NCI-H1436 (cell line): Measurements from ENCODE around the gene SUGP1.

Experiments used
- DNase-seq: peaks from one replicate; lab custom pipeline; 2025; lab: John Stamatoyannopoulos, UW

SUGP1 gene

DNA sequence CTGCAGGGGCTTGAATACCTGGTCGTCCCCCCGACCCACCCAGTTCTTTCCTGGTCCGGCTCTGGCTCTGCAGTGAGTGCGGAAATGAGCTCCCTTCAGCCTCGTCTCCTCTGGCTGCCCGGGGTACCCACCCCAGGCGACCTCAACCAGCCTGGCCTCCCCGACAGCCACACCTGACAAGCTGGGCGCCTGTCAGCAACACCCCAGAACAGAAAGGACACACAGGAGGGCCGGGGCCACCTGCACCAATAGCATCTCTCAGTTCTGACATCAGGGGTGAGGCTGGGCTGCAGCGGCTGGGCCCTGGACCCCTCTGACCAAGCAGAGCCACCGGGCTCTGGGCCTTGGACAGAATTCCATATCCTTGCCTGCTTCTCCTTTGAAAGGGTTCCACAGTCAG lies 19.7 kb downstream of the SUGP1 start:
- no peak for DNase-seq

DNA sequence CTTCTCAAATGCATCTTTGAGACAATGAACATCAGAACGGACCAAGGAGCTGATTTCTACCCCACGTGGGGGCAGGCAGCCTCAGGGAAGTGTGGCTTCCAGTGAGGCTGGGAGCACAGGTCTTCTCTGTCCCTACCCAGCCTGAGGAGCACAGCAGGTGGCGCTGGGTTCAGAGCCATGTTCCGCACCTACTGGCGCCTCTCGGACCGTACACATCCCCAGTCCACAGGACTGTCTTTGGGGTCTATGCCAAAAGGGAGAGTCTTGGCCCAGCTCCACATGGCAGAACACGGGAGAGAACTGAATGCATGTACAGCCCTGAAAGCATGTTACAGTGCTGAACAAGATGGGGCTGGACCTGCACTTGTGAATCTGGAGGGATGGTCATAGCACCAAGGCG lies 22.6 kb downstream of the SUGP1 start:
- no peak for DNase-seq

DNA sequence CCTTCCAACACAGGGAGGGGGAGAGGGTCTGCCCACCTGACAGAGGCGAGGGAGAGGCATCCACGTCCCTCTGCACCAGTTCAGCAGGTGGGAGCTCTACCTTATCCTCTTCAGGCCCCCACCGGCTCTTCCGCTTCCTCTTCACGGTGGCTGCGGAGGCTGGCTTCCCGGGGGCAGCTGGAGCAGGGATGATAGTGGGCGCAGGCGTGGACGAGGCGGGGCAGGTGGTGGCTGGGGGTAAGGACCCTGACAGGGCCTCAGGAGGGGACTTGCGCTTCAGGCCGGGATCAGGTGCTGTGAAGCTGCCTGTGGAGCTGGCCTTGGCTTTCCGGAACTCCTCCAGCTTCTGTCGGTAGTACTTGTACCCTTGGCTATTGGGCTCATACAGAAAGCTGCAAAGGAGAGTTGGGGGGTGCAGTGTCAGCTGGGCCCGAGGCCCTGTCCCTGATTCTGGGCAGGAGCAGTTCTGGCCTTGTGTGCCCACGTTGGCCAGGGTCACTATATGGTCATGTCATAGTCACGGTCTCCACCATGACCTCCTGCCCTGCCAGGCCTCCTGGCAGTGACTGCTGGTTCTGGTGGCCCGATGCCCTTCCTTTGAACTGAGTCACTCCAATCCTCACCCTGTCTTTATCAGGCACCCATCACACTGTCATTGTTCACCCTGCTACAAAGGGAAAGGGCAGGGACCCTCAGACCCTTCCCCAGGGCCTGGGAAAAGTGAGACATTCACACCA lies 23.2 kb downstream of the SUGP1 start:
- DNase-seq, result no peak

DNA sequence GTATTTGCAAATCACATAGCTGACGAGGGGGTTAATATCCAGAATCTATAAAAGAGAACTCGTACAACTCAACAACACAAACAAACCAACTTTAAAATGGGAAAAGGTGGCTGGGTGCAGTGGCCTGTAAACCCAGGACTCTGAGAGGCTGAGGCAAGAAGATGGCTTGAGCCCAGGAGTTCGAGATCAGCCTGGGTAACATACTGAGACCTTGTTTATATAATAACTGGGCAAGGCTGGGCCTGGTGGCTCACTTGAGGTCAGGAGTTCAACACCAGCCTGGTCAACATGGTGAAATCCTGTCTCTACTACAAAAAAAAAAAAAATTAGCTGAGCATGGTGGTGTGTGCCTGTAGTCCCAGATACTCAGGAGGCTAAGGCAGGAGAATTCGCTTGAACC lies 25.4 kb downstream of the SUGP1 start:
- no peak for DNase-seq

DNA sequence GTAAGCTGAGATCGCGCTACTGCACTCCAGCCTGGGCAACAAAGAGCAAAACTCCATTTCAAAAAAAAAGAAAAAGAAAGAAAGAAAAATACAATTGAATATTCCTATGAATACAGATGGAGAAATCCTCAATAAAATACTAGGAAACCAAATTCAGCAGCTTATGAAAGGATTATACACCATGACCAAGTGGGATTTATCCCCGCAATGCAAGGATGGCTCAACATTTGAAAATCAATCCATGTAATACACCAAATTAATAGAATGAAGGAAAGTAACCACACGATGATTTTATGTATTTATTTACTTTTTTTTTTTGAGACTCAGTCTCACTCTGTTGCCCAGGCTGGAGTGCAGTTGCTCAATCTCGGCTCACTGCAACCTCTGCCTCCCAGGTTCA lies 27.7 kb downstream of the SUGP1 start:
- no peak for DNase-seq

DNA sequence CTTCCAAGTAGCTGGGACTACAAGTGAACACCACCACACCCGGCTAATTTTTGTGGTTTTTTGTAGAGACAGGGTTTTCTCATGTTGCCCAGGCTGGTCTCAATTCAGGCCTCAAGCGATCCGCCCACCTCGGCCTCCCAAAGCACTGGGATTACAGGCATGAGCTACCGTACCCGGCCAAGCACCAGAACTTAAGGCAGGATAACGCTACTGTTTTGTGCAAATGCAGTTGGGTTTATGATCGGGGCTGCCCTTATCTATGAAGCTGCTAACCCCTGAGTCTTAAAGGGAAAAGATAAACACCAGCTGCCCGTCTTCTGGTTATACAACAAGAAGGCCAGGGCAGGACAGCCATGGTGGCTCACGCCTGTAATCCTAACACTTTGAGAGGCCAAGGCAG lies 34.6 kb downstream of the SUGP1 start:
- no peak for DNase-seq

DNA sequence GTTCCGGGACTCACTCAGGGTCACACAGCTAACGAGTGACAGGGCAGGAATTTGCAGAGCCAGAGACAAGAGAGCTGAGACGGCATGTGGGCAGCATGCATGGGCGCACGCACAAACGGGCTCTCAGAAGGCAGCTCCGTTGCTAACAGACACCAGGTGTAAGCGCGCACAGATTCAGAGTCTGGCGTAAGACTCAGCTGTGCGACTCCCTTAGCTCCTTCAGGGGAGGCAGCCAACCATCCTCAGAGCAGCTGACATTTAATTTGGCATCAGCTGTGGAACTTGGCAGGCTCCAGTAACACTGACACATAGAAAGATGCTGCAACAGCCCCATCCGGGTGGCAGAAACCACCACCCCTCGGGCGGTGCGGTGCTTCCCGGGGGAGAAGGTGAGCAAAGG lies 39.7 kb downstream of the SUGP1 start:
- DNase-seq, result no peak

DNA sequence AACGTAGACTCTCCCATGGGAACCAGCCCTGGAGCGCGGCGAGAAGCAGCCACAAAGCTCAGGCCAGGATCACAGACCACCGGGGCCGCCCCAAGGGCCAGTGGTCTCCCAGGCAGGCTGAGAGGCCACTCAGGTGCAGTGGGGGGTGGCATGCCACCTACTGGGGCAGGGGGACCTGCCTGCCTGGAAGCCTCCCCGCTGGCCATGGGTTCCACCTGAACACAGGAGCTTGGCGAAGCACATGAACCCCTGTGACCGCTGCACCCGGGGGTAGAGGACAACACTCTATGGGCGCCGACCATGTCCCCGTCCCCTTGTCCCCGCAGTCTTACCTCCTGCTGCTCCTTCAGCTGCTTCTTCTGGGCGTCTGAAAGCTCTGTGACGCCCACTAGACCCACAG lies 40.5 kb downstream of the SUGP1 start:
- DNase-seq, result no peak

DNA sequence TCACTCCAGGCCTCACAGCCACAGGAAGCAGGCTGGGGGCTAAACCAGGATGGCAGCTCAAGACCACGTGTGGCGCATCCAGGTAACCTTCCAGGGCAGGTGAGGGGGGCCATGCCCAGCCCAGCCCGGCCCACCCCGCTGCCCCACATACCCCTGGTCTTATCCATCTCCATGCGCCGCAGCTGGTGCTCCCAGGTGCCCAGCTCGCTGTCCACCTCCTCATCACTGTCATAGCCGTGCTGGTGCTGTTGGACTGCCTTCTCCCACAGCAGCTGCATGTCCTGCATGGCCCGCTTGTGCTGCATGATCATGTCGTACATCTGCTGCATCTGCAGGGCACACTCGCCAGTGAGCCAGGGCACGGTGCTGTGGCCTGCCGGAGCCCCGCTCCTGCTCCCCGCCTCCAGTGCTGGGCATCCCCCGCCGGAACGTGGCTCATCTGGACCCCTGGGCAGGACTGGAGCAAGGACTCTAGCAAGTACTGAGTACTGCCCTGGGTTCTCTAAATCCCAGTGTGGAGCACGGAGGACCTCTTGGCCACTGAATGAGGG lies 41.2 kb downstream of the SUGP1 start:
- DNase-seq, result no peak

DNA sequence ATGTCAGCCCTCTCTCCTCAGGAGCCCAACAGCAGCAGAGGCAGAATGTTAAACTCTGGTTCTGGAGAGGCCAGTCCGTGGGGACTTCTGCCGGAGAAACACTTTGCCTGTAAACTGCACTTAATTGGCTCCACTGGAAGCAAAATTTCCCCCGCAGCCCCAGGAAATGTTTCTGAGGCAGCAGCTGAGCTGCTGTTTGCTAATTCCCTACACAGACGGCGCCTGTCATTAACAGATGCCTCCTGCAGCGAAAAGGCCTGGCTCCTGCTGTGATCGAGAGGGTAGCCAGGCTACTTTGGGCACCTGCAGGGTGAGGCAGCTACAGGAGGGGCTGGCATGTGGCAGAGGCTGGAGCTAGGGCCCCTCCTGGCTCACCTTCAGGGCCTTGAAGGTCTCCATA lies 42.0 kb downstream of the SUGP1 start:
- no peak for DNase-seq

DNA sequence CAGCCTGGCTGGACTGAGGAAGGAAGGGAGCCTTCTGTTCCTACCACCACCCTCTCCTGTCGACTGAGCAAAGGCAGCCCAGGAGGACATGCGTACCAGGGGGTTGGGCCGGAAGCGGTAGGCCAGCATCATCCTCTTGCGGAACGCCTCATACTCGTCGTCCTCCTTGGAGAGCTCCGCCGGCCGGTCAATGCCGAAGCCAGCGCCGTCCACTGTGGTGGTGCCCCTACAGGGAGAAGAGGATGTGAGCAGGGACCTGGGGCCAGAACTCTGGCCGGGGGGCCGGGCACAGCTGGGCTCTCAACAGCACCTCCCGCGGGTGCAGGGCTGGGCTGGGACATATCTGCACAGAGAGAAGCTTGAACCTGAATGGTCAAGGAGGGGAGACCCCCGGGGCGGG lies 43.5 kb downstream of the SUGP1 start:
- DNase-seq, result no peak

DNA sequence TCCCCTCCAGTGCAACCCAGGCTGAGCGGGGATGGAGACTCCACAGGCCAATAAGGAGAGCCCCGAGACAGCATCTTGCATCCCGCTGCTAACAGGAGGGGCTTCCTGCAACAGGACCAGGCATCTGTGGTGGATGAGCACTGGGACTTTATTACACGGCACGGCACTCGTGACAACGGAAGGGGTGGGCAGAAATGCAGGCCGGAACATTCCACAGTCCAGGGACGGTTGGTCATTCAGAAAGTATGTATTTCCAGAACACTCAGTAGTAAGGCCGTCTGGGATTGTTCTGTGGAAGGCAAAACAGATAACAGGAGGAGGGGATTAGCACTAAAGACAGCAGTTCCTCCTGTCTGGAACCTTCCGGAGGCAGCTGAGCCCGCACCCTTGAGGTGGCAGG lies 43.9 kb downstream of the SUGP1 start:
- no peak for DNase-seq

DNA sequence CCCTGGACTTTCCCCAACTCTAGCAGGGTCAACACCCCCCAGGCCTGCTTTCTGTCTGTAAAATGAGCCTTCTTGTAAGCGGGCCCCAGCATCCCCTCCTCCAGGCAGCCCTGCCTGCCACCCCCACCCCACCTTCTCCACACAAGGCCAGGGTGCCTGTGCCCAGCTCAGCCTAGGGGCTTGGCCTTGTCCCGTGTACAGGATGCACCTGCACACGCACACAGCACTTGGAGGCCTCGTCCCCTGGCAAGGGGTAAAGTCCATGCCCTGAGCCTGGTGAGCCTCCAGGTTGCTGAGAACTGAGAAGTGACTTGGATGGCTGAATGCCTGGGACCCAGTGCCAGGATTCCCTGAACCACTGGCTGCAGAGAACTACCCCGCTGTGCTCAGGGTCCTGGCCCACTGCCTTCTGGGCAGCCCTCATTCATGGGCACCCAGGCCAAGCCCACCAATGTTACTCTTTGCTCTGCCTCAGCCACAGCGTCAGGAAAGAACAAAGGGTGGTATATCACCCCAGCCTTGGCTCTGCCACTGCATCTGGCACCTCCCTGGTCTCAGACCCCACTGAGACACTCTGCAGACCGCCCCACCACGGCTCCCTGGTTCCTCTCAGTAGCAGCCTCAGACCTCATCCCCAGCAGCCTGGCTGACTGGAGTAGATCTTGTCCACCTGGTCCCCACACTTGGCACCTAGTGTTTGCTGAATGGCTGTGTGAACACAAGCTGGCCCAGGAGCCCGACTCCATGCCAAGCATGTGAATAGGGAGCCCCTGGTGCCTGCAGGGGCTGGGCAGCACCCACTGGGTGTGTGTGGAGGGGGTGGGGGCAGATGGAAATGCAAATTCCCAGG lies 45.4 kb downstream of the SUGP1 start:
- no peak for DNase-seq

DNA sequence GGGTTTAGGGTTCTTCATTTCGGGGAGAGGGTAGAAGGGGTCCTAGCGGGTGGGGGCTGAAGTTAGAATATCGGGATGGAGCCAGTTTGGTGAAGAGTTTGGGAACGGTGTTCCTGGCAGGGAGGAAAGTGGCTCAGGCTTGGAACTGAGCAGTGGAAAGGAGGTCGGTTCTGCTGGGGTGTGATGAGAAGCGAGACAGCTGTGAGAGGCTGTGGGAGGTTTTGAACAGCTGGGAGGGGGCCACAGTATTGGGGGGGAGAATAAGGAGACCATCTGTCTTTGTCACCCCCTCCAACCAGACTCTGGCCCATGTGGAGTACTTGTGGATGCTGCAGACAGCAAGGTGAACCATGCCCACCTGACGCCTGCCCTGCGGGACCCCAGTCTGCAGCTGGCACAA lies 46.2 kb downstream of the SUGP1 start:
- no peak for DNase-seq

DNA sequence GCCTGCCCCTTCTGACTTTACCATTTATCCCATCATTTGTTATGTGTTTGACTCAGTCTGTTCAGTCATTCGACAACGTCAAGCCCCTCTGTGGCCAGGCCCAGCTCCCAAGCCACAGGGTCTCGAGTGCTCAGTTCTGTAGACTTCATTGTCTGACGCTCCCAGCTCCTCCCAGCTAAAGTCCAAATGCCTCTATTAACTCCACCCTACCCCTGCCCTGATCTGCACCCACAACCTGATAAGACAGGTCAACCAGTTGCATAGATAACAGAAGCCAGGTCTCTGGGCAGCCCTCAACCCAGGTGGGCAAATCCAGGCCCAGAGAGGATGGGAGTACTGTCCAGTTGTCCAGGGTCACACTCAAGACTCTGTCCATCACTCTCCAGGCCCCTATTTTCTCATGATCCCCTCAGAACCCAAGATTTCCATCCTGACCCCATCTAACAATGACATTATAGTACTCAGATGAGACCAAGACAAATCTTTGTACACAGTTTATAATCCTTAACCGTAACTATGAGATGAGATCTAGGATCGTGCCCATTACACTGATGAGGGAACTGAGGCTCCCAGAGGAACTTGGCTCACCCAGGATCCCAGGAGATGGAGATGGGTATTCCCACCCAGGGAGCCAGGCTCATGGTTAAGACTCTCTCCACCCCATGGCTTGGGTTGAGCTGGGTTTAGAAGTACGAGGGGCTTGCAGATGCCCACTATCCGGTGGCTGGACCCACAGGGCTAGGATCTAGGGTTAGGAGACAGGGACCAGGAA lies 48.3 kb downstream of the SUGP1 start:
- no peak for DNase-seq

DNA sequence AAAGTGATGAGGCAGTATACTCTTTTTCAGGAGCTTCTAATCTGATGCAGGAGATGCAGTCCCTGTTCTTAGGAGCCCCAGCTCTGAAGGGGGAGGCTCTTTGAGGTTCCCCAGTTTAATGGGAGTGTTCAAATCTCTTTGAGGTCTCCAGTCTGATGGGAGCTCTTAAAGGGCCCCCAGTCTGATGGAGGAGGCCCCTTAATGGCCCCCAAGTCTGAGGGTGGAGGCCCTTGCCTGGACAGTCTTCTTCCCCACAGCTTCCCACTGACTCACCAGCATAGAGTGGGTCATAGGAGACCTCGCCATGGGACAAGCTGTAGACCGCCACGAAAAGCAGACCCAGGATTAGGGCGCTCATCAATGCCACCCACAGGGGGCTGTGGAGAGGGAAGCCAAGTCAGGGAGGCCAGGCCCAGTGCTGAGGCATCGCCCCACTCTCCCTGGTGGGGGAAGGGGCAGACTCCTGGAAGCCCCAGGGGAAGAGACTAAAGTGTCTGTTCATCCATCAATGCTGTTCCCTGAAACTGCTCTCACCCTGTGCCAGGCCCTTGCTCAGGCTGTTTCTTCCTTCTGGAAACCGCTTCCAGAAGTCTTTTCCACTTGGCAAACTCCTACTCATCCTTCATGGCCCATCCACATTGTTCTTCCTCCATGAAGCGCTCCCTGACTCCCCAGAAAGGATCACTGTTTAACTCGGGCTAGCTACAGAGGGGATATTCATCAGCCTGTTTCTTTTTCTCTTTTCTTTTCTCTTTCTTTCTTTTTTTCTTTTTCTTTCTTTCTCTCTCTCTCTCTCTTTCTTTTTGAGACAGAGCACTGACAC lies 49.3 kb downstream of the SUGP1 start:
- DNase-seq, result no peak

DNA sequence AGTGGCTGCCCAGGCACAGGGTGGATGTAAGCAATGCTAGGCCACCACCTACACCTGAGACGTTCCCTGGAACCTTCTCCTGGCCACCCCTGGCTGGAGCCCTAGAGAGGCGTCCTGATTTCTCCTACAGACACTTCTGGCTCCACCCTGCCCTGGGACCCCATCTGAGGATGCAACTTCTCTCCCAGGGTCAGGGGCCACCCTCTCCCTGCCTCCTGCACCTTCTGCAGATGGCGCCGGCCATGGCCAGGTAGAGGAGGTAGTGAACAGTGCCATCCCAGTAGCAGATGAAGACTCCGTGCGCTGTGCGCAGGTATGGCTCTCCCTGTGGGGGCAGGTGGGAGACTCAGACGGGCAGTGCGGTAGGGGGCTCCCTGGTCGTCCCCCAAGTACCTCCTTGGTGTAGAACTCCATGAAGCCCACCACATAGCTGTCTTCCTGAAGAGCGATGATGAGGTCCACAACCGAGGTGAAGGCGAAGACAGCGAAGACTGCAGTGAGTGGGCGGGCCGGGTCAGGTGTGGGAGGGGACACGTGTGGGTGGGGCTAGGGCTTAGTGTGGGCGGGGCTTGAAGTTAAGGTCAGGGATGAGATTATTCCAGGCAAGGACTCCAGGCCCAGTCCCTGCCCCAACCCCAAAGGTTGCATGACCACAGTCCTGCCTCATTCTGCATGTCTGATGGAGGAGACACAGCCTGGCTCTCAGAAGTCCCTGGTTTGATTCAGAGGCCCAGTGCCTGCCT lies 50.2 kb downstream of the SUGP1 start:
- no peak for DNase-seq

DNA sequence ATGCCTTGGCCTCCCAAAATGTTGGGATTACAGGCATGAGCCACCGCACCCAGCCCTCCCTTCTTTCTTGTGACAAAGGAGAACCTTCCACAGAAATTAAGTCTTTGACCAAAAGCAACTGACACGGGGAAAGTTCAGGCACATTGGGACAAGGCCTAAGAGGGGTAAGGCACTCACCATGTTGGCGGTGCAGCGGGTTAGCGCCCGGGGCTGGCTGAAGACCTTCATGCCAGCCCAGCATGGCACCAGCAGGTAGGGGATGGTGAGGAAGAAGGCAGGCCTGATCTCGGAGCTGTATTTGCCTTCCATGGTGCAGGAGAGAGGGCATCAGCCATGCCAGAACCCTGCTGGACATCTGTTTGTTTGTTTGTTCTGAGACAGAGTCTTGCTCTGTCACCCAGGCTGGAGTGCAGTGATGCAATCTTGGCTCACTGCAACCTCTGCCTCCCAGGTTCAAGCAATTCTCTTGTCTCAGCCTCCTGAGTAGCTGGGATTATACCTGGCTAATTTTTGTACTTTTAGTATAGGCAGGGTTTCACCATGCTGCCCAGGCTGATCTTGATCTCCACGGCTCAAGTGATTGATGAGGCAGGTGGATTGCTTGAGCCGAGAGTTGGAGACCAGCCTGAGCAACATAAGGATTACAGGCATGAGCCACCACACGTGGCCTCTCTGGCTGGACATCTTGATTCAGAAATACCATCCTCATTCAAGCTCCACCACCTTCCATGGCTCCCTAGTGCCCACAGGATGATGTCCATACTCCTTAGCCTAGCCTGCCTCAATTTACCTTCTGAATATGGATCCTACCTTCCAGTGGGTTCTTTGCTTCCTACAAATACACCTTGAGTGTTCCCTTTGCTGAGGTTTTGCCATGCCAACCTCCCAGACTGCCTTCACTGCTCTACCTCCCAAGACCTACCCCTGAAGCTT lies 51.6 kb downstream of the SUGP1 start:
- no peak for DNase-seq

DNA sequence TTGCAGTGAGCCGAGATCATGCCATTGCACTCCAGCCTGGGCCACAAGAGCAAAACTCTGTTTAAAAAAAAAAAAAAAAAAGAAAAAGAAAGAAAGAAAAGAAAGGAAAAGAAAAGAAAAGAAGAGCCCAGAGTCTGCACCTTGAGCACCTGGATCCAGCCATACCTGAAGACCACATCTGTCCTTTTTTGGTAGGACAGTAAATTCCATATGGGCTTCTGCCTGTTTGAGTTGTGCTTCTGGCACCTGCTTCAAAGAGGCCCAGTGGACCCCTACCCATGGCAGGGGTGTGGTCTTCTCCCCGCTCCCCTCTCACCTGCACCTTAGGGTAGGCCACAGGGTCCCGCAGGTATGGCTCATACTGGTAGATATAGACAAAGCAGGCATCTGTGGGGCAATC lies 53.0 kb downstream of the SUGP1 start:
- DNase-seq, result no peak
